Peyer's patch (tissue), 4 donors: ENCODE measurements around the gene ZFHX3. TPM values are rescaled to one million over a fixed set of nuclear protein-coding genes. Genes with fewer than 3 reads are reported as not detected.

Source experiments
- DNase-seq, 3 donors: peaks; one replicate each; pipeline ENCODE4 v3.0.0-alpha.2; 2017 to 2019
- H3K27ac ChIP-seq, 4 donors: fragments of 200-600 bp; sonication (generic); one replicate each; pipeline ENCODE4 v1.5.1; 2016 to 2019
- H3K27me3 ChIP-seq, 2 donors: fragments of 200-600 bp; sonication (generic); one replicate each; pipeline ENCODE4 v1.5.1; 2019
- H3K36me3 ChIP-seq, 3 donors: fragments of 200-600 bp; sonication (generic); one replicate each; pipeline ENCODE4 v1.5.1; 2016 to 2019
- H3K4me1 ChIP-seq, 4 donors: fragments of 200-600 bp; sonication (generic); one replicate each; pipeline ENCODE4 v1.5.1; 2016 to 2019
- H3K4me3 ChIP-seq, 4 donors: fragments of 200-600 bp; sonication (generic); 1 replicate in 3 of 4; 2 replicates in 1 of 4; pipeline ENCODE4 v1.5.1; 2016 to 2019; ENCODE audit warnings: mild to moderate bottlenecking in 1 of 4
- H3K9me3 ChIP-seq, 4 donors: fragments of 200-600 bp; sonication (generic); one replicate each; pipeline ENCODE4 v1.5.1; 2016 to 2019; ENCODE audit warnings: mild to moderate bottlenecking in 1 of 4
- POLR2A ChIP-seq, 2 donors: fragments of 450-650 bp; IDR thresholded peaks; one replicate each; pipeline ENCODE4 v1.5.1; 2017; ENCODE audit warnings: antibody characterized with exemption in 2 of 2, mild to moderate bottlenecking in 2 of 2, moderate library complexity in 2 of 2
- total RNA-seq, 4 donors: library from RNA; depleted of rRNA; stranded (reverse); fragments of >200 nt; gene quantifications; one replicate each; pipeline ENCODE4 v1.1.0, GENCODE V29; 2016
- TF ChIP-seq, protein P1 (sequence below), 6 experiments: fragments of 450-650 bp in 4 of 6; fragments of 200-600 bp in 2 of 6; sonication (generic) in 1 of 6; IDR thresholded peaks; one replicate each; pipeline ENCODE4 v1.5.1; 2017 to 2019; ENCODE audit warnings: antibody characterized with exemption in 6 of 6, mild to moderate bottlenecking in 3 of 6, moderate library complexity in 1 of 6

ZFHX3 gene, protein sequence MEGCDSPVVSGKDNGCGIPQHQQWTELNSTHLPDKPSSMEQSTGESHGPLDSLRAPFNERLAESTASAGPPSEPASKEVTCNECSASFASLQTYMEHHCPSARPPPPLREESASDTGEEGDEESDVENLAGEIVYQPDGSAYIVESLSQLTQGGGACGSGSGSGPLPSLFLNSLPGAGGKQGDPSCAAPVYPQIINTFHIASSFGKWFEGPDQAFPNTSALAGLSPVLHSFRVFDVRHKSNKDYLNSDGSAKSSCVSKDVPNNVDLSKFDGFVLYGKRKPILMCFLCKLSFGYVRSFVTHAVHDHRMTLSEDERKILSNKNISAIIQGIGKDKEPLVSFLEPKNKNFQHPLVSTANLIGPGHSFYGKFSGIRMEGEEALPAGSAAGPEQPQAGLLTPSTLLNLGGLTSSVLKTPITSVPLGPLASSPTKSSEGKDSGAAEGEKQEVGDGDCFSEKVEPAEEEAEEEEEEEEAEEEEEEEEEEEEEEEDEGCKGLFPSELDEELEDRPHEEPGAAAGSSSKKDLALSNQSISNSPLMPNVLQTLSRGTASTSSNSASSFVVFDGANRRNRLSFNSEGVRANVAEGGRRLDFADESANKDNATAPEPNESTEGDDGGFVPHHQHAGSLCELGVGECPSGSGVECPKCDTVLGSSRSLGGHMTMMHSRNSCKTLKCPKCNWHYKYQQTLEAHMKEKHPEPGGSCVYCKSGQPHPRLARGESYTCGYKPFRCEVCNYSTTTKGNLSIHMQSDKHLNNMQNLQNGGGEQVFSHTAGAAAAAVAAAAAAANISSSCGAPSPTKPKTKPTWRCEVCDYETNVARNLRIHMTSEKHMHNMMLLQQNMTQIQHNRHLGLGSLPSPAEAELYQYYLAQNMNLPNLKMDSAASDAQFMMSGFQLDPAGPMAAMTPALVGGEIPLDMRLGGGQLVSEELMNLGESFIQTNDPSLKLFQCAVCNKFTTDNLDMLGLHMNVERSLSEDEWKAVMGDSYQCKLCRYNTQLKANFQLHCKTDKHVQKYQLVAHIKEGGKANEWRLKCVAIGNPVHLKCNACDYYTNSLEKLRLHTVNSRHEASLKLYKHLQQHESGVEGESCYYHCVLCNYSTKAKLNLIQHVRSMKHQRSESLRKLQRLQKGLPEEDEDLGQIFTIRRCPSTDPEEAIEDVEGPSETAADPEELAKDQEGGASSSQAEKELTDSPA (N-terminal part only)
- total RNA-seq = 10 to 100 TPM in 3 of 4 donors, 1 to 10 TPM in 1; 6.3 to 39.6 (median 14.6) TPM

DNA sequence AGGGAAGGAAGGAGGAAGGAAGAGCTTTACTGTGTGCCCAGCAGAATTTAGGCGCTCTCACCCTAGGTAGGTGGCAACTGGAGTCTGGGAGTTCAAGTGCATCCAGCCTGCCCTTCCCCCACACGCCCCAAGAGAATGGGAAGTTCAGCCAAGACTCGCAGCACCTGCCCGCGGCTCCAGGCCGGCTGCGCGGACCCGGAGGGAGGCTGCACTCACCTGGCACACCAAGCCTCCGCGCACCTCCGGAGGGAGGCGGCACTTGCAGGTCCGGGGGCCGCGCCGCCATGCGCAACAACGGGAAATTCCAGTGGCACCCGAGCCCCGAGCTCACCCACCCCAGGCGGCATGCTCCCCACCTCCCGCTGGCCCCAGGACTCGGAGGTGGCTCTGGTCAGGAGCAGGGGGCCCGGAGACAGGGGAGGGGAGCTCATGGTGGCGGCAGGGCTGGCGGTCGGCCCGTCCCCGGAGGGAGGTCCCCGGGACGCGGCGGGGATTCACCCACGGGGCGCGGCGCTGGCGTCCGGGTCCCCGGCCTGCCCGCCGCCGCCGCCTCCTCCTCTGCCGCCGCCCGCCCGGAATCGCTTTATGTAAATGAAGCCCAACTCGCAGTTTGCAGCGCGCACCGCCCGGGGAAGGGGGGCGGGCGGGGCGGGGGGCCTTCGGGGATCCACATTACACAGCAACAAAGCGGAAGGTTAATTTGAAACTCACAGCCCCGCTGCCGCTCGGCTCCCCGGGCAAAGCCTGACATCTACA, at the start of gene ZFHX3:
Gene ZFHX3 (minus strand): TSS at position 593 of the 756 bp plus-strand sequence. CDS start 87,983 bp downstream, outside the sequence.
- Histone ChIP-seq H3K4me1 (peaks cover 0 to 55% (median 5%) of the 10 kb centered on the region in 4 donors), H3K27me3 (no peaks in the 10 kb centered on the region), H3K36me3 (no peaks in the 10 kb centered on the region), H3K9me3 (no peaks in the 10 kb centered on the region), H3K4me3 (peak within 1 kb of the TSS; percentile 60 to 91 (median 64)), H3K27ac (peak within 1 kb of the TSS; percentile 70 to 90 (median 81))
- DNase-seq = peak; percentile 49 to 82 (median 77)
- no peak for TF ChIP-seq POLR2A (IDR thresholded peaks at IDR 0.05)
- TF ChIP-seq, protein P1, sequence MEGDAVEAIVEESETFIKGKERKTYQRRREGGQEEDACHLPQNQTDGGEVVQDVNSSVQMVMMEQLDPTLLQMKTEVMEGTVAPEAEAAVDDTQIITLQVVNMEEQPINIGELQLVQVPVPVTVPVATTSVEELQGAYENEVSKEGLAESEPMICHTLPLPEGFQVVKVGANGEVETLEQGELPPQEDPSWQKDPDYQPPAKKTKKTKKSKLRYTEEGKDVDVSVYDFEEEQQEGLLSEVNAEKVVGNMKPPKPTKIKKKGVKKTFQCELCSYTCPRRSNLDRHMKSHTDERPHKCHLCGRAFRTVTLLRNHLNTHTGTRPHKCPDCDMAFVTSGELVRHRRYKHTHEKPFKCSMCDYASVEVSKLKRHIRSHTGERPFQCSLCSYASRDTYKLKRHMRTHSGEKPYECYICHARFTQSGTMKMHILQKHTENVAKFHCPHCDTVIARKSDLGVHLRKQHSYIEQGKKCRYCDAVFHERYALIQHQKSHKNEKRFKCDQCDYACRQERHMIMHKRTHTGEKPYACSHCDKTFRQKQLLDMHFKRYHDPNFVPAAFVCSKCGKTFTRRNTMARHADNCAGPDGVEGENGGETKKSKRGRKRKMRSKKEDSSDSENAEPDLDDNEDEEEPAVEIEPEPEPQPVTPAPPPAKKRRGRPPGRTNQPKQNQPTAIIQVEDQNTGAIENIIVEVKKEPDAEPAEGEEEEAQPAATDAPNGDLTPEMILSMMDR (IDR thresholded peaks at IDR 0.05) = no peak

DNA sequence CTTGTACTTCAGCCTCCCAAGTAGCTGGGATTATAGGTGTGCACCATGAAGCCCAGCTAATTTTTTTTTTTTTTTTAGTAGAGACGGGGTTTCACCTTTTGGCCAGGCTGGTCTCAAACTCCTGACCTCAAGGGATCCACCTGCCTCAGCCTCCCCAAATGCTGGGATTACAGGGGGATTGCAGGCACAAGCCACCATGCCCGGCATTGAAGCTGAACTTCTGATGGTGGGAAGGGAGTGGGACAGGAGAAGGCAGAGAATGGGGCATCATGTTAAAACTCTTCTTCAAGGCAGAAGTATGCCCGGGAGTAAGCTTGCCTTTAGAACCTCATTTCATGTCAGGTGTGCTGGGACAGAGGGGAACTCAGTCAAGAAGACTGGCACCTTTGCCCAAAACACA, 48.6 kb upstream of the ZFHX3 start:
- TF ChIP-seq, protein P1 (IDR thresholded peaks at IDR 0.05) = no peak
- no peak for TF ChIP-seq POLR2A (IDR thresholded peaks at IDR 0.05)
- H3K27ac ChIP-seq = no peak overlapping the region

DNA sequence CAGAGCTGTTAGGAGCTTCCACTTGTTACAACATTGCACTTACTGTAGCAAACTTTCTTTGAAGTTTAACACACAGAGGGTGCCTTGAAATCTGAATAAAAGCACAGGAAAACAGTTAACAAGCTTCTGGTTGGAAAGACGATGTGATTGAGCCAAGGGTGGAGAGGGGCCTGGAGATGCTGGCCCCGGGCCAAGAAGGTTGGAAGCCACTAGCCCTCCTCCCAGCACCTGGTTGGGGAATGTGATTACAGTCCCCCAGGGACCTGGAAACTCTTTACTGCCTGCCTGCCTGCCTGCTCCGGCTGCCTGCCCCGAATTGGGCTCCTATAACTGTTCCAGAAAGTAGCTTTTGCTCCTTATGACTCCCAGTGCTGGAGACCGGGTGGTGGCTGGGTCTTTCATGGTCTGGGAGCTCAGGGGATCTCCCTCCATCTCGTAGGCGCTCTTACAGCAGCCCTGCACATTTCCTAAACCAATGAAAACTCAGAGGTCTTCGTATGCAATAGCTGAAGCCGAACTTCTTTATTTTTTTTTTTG, 48.0 kb upstream of the ZFHX3 start:
- Histone ChIP-seq H3K4me1 (peaks cover 0 to 15% (median 0%) of the 10 kb centered on the region in 4 donors), H3K4me3 (no peak overlapping the region), H3K27ac (no peak overlapping the region), H3K9me3 (no peaks in the 10 kb centered on the region), H3K27me3 (no peaks in the 10 kb centered on the region), H3K36me3 (no peaks in the 10 kb centered on the region)
- no peak for DNase-seq
- TF ChIP-seq, protein P1 (IDR thresholded peaks at IDR 0.05) = no peak
- TF ChIP-seq POLR2A (IDR thresholded peaks at IDR 0.05) = no peak

More for the DNA sequence above, 48.6 kb upstream of the ZFHX3 start:
- Histone ChIP-seq H3K9me3 (no peaks in the 10 kb centered on the region), H3K4me1 (peaks cover 0 to 15% (median 0%) of the 10 kb centered on the region in 4 donors), H3K4me3 (no peak overlapping the region), H3K36me3 (no peaks in the 10 kb centered on the region), H3K27me3 (no peaks in the 10 kb centered on the region)
- no peak for DNase-seq

DNA sequence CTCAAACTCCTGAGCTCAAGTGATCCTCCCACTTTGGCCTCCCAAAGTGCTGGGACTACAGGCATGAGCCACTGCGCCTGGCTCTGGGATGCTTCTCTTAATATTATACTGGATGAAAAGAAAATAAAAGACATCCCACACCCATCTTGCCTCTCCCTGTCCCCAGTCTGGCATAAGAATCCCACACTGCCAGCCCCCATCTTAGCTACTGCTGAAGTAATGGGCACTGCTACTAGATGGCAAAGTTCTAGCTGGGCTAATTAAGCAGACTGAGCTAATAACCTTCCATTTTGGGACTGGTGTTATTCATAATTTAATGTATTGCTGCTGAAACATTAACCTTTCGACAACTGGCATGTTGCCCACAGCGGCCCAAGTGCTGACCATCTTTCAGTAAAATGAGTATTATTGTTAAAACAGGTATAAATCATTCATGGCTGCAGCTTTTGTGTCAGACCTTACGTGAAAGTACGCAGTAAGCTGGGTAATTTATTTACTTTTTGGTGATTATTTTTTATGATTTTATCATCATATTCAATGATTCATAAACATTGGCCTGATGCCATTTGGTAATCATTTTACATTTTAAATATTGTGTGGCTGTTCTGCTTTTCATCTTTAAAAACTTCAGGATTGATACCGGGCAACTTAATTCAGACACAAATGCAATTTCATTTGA, 47.4 kb upstream of the ZFHX3 start:
- TF ChIP-seq, protein P1 (IDR thresholded peaks at IDR 0.05) = no peak
- TF ChIP-seq POLR2A (IDR thresholded peaks at IDR 0.05) = no peak
- no peak for DNase-seq

More for the DNA sequence above, 47.4 kb upstream of the ZFHX3 start:
- Histone ChIP-seq H3K9me3 (no peaks in the 10 kb centered on the region), H3K36me3 (no peaks in the 10 kb centered on the region), H3K4me3 (no peak overlapping the region), H3K4me1 (peaks cover 0 to 15% (median 0%) of the 10 kb centered on the region in 4 donors), H3K27me3 (no peaks in the 10 kb centered on the region), H3K27ac (no peak overlapping the region)
